ENCODE data around the gene LDHB.

GRCh38 chr12:21699851-21700250, 42.2 kb upstream of the LDHB start:
- TF ChIP-seq, protein P1, sequence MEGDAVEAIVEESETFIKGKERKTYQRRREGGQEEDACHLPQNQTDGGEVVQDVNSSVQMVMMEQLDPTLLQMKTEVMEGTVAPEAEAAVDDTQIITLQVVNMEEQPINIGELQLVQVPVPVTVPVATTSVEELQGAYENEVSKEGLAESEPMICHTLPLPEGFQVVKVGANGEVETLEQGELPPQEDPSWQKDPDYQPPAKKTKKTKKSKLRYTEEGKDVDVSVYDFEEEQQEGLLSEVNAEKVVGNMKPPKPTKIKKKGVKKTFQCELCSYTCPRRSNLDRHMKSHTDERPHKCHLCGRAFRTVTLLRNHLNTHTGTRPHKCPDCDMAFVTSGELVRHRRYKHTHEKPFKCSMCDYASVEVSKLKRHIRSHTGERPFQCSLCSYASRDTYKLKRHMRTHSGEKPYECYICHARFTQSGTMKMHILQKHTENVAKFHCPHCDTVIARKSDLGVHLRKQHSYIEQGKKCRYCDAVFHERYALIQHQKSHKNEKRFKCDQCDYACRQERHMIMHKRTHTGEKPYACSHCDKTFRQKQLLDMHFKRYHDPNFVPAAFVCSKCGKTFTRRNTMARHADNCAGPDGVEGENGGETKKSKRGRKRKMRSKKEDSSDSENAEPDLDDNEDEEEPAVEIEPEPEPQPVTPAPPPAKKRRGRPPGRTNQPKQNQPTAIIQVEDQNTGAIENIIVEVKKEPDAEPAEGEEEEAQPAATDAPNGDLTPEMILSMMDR (IDR thresholded peaks at IDR 0.05), result no peak
- TF ChIP-seq POLR2A (IDR thresholded peaks at IDR 0.05), result no peak
